HepG2 (cell line): ENCODE measurements around the gene VAMP5. TPM values are rescaled to one million over a fixed set of nuclear protein-coding genes. Genes with fewer than 3 reads are reported as not detected.

Source experiments
- ADNP ChIP-seq: sonication (generic); formaldehyde crosslinking; IDR thresholded peaks from 2 replicates; pipeline ENCODE4 v1.4.0; 2020; ENCODE audit warnings: missing genetic modification reagents
- CEBPB ChIP-seq: IDR thresholded peaks from 2 replicates; pipeline ENCODE4 v1.6.1; 2011; ENCODE audit warnings: low read depth, low read length, improper control_type of control experiment, borderline replicate concordance
- CHD4 ChIP-seq: fragments of 200-600 bp; sonication (generic); IDR thresholded peaks from 2 replicates; pipeline ENCODE4 v1.7.0; 2017; ENCODE audit warnings: mild to moderate bottlenecking, low read length, borderline replicate concordance
- CREB1 ChIP-seq, 2 experiments: fragments of 450-650 bp in 1 of 2; IDR thresholded peaks; 2 replicates each; pipeline ENCODE4 v1.6.1; 2016 to 2017; ENCODE audit warnings: control low read depth in 1 of 2, mild to moderate bottlenecking in 1 of 2, missing compliant biosample characterization in 1 of 2, missing genetic modification characterization in 1 of 2
- DR1 ChIP-seq: sonication (generic); formaldehyde crosslinking; IDR thresholded peaks from 2 replicates; pipeline ENCODE4 v1.8.0; 2021; ENCODE audit warnings: mild to moderate bottlenecking, missing genetic modification reagents, inconsistent platforms
- ETV5 ChIP-seq: IDR thresholded peaks from 2 replicates; pipeline ENCODE4 v1.6.1; 2018; ENCODE audit warnings: missing biosample characterization, missing genetic modification reagents, inconsistent platforms, borderline replicate concordance
- FOXJ3 ChIP-seq: sonication (generic); formaldehyde crosslinking; IDR thresholded peaks from 2 replicates; pipeline ENCODE4 v1.4.0; 2020; ENCODE audit warnings: missing genetic modification reagents, mild to moderate bottlenecking, borderline replicate concordance
- GATA4 ChIP-seq: sonication (generic); IDR thresholded peaks from 2 replicates; pipeline ENCODE4 v1.6.1; 2016; ENCODE audit warnings: antibody characterized with exemption, low read depth, borderline replicate concordance
- MBNL3 ChIP-seq: fragments of 250-450 bp; sonication (Bioruptor Pico); conservative IDR thresholded peaks from 2 replicates; pipeline ENCODE4 v1.8.0; 2022; ENCODE audit warnings: mild to moderate bottlenecking, inconsistent platforms
- MED13 ChIP-seq: sonication (generic); formaldehyde crosslinking; IDR thresholded peaks from 2 replicates; pipeline ENCODE4 v1.5.0; 2020; ENCODE audit warnings: missing genetic modification reagents
- MEIS2 ChIP-seq: sonication (generic); formaldehyde crosslinking; IDR thresholded peaks from 2 replicates; pipeline ENCODE4 v1.9.0; 2021; ENCODE audit warnings: mild to moderate bottlenecking, missing genetic modification reagents
- NCOA5 ChIP-seq: sonication (generic); formaldehyde crosslinking; IDR thresholded peaks from 2 replicates; pipeline ENCODE4 v1.4.0; 2020; ENCODE audit warnings: missing genetic modification reagents
- NR2F6 ChIP-seq, 2 experiments: IDR thresholded peaks; 2 replicates each; pipeline ENCODE4 v1.6.1; 2016; ENCODE audit warnings: antibody characterized with exemption in 1 of 2, mild to moderate bottlenecking in 1 of 2
- PHB2 ChIP-seq: fragments of 450-650 bp; IDR thresholded peaks from 2 replicates; pipeline ENCODE4 v1.6.1; 2018; ENCODE audit not compliant: partially characterized antibody
- PHF20 ChIP-seq: sonication (generic); formaldehyde crosslinking; IDR thresholded peaks from 2 replicates; pipeline ENCODE4 v1.5.0; 2020; ENCODE audit warnings: mild to moderate bottlenecking, missing genetic modification reagents
- SOX13 ChIP-seq, 3 experiments: fragments of 450-650 bp in 1 of 3; sonication (generic) in 1 of 3; formaldehyde crosslinking in 1 of 3; IDR thresholded peaks in 2 of 3; conservative IDR thresholded peaks in 1 of 3; 2 replicates each; pipeline versions ENCODE4 v1.5.0 to v1.6.1; 2016 to 2020; ENCODE audit warnings: antibody characterized with exemption in 1 of 3, mild to moderate bottlenecking in 1 of 3, missing compliant biosample characterization in 1 of 3, missing genetic modification reagents in 1 of 3, moderate library complexity in 1 of 3
- ZNF101 ChIP-seq: sonication (generic); formaldehyde crosslinking; IDR thresholded peaks from 2 replicates; pipeline ENCODE4 v1.4.0; 2020; ENCODE audit warnings: mild to moderate bottlenecking, low read depth, missing genetic modification reagents, borderline replicate concordance
- ZNF121 ChIP-seq: sonication (generic); formaldehyde crosslinking; IDR thresholded peaks from 2 replicates; pipeline ENCODE4 v1.5.0; 2020; ENCODE audit warnings: mild to moderate bottlenecking, missing genetic modification reagents
- ZNF205 ChIP-seq: IDR thresholded peaks from 2 replicates; pipeline ENCODE4 v1.6.1; 2018; ENCODE audit warnings: missing biosample characterization, missing genetic modification reagents
- ZNF432 ChIP-seq: sonication (generic); formaldehyde crosslinking; IDR thresholded peaks from 2 replicates; pipeline ENCODE4 v1.5.0; 2020; ENCODE audit warnings: missing genetic modification reagents, mild to moderate bottlenecking, borderline replicate concordance
- ZNF546 ChIP-seq: sonication (generic); formaldehyde crosslinking; conservative IDR thresholded peaks from 2 replicates; pipeline ENCODE4 v1.8.1; 2023; ENCODE audit warnings: mild to moderate bottlenecking, missing genetic modification reagents
- polyA plus RNA-seq, 8 experiments: library from polyadenylated mRNA; depleted of rRNA in 3 of 8; stranded (reverse) in 7 of 8; unstranded in 1 of 8; fragments of >200 nt; fragmentation: Illumina TruSeq in 4 of 8; extraction: Trizol in 4 of 8; gene quantifications; 2 replicates each; pipeline versions ENCODE4 v1.2.1 to v1.2.3, GENCODE V29; 2011 to 2016; ENCODE audit warnings: low read depth in 4 of 8, missing spikeins in 1 of 8, mixed read lengths in 1 of 8; ENCODE audit not compliant: insufficient read depth in 1 of 8
- total RNA-seq, 5 experiments: library from RNA; depleted of rRNA; stranded (reverse); fragments of >200 nt; fragmentation: Illumina TruSeq; extraction: Trizol; gene quantifications; 2 replicates each; pipeline ENCODE4 v1.2.3, GENCODE V29; 2016; ENCODE audit warnings: low read depth in 1 of 5
- TF ChIP-seq, protein P1 (sequence below): sonication (generic); formaldehyde crosslinking; IDR thresholded peaks from 2 replicates; pipeline ENCODE4 v1.5.1; 2020; ENCODE audit warnings: missing genetic modification reagents, mild to moderate bottlenecking, borderline replicate concordance
- TF ChIP-seq, protein P2 (sequence below): sonication (generic); formaldehyde crosslinking; IDR thresholded peaks from 2 replicates; pipeline ENCODE4 v1.5.0; 2020; ENCODE audit warnings: mild to moderate bottlenecking, low read depth, missing genetic modification reagents, borderline replicate concordance
- TF ChIP-seq, protein P3 (sequence below): sonication (generic); formaldehyde crosslinking; IDR thresholded peaks from 2 replicates; pipeline ENCODE4 v1.8.1; 2022; ENCODE audit warnings: low read depth, mild to moderate bottlenecking, missing genetic modification reagents

Gene VAMP5
- total and polyA plus RNA-seq, 2 of the 13 experiments (the other 11 are each of a cell fraction or from before 2014, with no cell fraction given): 7.2 to 56.7 TPM

DNA sequence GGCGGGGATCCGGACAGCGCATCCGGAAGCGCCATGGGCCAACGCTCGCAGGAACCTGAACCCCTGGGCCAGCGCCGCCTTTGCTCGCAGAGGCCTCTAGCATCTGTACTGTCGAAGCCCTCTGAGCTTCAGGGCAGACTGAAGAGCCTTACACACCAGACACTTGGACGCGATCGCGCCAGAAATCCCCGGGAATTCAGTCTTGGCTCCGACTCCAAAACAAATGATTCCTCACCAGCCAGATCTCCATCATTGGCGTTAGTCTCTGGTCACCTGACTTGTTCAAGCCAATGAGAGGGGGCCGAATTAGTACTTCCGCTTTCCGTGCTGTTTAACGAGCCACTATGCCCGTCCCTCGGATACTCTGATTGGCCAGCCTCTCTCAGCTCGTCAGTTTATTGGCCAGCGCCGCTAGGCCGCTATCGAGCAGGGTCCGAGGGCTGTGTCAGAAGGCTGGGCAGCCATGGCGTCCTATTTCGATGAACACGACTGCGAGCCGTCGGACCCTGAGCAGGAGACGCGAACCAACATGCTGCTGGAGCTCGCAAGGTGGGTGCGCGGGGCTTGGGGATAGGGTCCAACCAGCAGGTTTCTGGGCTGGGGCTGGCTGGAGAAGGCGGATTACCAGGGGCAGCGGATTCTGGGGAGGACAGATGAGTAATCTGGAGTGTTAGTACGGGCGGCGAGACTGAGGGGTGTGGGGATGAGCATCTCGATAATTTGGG is 11.2 kb downstream of the VAMP5 start, which contains the start of gene RNF181 (continued):
- TF ChIP-seq, protein P1, sequence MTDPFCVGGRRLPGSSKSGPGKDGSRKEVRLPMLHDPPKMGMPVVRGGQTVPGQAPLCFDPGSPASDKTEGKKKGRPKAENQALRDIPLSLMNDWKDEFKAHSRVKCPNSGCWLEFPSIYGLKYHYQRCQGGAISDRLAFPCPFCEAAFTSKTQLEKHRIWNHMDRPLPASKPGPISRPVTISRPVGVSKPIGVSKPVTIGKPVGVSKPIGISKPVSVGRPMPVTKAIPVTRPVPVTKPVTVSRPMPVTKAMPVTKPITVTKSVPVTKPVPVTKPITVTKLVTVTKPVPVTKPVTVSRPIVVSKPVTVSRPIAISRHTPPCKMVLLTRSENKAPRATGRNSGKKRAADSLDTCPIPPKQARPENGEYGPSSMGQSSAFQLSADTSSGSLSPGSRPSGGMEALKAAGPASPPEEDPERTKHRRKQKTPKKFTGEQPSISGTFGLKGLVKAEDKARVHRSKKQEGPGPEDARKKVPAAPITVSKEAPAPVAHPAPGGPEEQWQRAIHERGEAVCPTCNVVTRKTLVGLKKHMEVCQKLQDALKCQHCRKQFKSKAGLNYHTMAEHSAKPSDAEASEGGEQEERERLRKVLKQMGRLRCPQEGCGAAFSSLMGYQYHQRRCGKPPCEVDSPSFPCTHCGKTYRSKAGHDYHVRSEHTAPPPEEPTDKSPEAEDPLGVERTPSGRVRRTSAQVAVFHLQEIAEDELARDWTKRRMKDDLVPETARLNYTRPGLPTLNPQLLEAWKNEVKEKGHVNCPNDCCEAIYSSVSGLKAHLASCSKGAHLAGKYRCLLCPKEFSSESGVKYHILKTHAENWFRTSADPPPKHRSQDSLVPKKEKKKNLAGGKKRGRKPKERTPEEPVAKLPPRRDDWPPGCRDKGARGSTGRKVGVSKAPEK (CRISPR knock-in tag): peak; percentile 22; the same call in 1 of the 2 replicates
- TF ChIP-seq CHD4 (no peak), SOX13 (IDR thresholded peaks at IDR 0.05) (no peak), SOX13 (CRISPR knock-in tag; conservative IDR thresholded peaks at IDR 0.05 in 1 of 2, IDR thresholded peaks at IDR 0.05 in 1 of 2) (no peak), GATA4 (peak; percentile 79), FOXJ3 (CRISPR knock-in tag) (no peak), ADNP (no peak), ZNF546 (peak; percentile 66; the same call in 1 of the 2 replicates), MED13 (CRISPR knock-in tag) (peak; percentile 60; the same call in 1 of the 2 replicates), MBNL3 (CRISPR knock-in tag) (no peak), ZNF121 (CRISPR knock-in tag) (0 out of 2 replicates have a peak, but pooled peaks have one; percentile 7), DR1 (peak; percentile 75), PHF20 (peak; percentile 86), NCOA5 (no peak), ZNF432 (CRISPR knock-in tag) (no peak), PHB2 (no peak), ZNF205 (CRISPR knock-in tag) (peak; percentile 35; the same call in 1 of the 2 replicates), MEIS2 (CRISPR knock-in tag) (peak; percentile 63), ETV5 (peak; percentile 64; the same call in 1 of the 2 replicates), ZNF101 (CRISPR knock-in tag) (no peak), CEBPB (no peak), CREB1 (IDR thresholded peaks at IDR 0.05) (peak; percentile 82), CREB1 (CRISPR knock-in tag; IDR thresholded peaks at IDR 0.05) (peak; percentile 92), NR2F6 (IDR thresholded peaks at IDR 0.05) (no peak), NR2F6 (CRISPR knock-in tag; IDR thresholded peaks at IDR 0.05) (no peak)
- TF ChIP-seq, protein P2, sequence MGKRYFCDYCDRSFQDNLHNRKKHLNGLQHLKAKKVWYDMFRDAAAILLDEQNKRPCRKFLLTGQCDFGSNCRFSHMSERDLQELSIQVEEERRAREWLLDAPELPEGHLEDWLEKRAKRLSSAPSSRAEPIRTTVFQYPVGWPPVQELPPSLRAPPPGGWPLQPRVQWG: no peak
- TF ChIP-seq, protein P3, sequence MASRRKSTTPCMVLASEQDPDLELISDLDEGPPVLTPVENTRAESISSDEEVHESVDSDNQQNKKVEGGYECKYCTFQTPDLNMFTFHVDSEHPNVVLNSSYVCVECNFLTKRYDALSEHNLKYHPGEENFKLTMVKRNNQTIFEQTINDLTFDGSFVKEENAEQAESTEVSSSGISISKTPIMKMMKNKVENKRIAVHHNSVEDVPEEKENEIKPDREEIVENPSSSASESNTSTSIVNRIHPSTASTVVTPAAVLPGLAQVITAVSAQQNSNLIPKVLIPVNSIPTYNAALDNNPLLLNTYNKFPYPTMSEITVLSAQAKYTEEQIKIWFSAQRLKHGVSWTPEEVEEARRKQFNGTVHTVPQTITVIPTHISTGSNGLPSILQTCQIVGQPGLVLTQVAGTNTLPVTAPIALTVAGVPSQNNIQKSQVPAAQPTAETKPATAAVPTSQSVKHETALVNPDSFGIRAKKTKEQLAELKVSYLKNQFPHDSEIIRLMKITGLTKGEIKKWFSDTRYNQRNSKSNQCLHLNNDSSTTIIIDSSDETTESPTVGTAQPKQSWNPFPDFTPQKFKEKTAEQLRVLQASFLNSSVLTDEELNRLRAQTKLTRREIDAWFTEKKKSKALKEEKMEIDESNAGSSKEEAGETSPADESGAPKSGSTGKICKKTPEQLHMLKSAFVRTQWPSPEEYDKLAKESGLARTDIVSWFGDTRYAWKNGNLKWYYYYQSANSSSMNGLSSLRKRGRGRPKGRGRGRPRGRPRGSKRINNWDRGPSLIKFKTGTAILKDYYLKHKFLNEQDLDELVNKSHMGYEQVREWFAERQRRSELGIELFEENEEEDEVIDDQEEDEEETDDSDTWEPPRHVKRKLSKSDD (CRISPR knock-in tag): no peak
